ENCODE data around the gene ERP27. TPM values are rescaled to one million over a fixed set of nuclear protein-coding genes. Genes with fewer than 3 reads are reported as not detected.

Gene ERP27
- total RNA-seq, 1 donor from 2014 or later: 58.1 TPM

DNA sequence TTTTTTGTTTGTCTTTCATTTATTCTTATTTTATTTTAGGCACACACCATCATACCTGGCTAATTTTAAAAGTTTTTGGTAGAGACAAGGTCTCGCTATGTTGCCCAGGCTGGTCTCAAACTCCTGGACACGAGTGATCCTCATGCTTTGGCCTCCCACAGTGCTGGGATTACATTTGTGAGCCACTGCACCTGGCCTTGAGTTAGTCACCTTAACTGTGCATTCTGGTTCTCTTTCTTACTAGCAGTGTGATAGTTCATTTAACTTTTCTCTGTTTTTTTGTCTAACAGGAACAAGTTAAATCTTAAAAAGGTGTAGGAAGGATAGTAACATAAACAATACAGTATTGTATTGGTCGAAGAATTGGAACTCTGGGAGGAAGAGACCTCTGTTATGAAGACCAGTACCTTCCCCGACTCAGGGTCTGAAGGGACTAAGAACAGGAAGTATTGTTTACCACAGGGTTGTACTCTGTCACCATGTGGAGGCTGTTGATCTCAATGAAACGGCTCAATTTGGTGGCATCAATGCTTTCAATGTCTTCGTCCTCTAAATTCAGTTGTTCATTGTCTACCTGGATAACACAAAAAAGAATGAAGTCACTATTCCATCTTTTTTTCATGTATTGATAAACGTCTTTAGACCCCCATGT is 17.7 kb downstream of the ERP27 start:
- no peaks in the 10 kb centered on the region for H3K9me3 Mint-ChIP-seq
- peaks cover 43% of the 10 kb centered on the region for H3K36me3 Mint-ChIP-seq
- TF ChIP-seq, protein P1, sequence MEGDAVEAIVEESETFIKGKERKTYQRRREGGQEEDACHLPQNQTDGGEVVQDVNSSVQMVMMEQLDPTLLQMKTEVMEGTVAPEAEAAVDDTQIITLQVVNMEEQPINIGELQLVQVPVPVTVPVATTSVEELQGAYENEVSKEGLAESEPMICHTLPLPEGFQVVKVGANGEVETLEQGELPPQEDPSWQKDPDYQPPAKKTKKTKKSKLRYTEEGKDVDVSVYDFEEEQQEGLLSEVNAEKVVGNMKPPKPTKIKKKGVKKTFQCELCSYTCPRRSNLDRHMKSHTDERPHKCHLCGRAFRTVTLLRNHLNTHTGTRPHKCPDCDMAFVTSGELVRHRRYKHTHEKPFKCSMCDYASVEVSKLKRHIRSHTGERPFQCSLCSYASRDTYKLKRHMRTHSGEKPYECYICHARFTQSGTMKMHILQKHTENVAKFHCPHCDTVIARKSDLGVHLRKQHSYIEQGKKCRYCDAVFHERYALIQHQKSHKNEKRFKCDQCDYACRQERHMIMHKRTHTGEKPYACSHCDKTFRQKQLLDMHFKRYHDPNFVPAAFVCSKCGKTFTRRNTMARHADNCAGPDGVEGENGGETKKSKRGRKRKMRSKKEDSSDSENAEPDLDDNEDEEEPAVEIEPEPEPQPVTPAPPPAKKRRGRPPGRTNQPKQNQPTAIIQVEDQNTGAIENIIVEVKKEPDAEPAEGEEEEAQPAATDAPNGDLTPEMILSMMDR (IDR thresholded peaks at IDR 0.05; ENCODE audit: unreplicated experiment): no peak
- peaks cover 3% of the 10 kb centered on the region for H3K4me1 Mint-ChIP-seq
- H3K27me3 Mint-ChIP-seq (ENCODE audit: low read depth): no peaks in the 10 kb centered on the region
- no peak for DNase-seq (ENCODE audit: low spot score in 2 of 2, unreplicated experiment in 2 of 2)
- H3K4me3 Mint-ChIP-seq: no peak overlapping the region
- no peak overlapping the region for H3K27ac Mint-ChIP-seq

DNA sequence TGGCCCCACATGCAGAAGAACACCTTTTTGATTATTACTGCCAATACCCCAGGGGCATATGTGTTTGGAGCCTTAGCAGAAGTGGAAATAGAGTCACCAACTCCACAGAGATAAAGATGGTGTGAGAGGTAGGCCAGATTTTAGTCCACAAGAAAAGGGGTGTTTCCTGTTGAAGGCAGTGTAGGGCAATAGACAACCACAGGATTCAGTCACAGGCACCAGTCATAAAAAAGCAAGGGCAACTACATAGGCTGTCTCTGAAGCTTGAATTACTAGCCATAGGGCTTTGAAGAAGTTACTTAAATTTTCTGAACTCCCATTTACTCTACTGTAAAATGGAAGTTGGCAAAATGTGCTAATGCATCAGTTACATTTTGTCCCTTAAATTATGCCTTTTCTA is 18.9 kb downstream of the ERP27 start:
- DNase-seq (ENCODE audit: low spot score in 2 of 2, unreplicated experiment in 2 of 2): no peak
- Mint-ChIP-seq H3K4me1 (peaks cover 8% of the 10 kb centered on the region), H3K27me3 (ENCODE audit: low read depth) (no peaks in the 10 kb centered on the region), H3K9me3 (no peaks in the 10 kb centered on the region), H3K36me3 (peaks cover 46% of the 10 kb centered on the region), H3K27ac (no peak overlapping the region), H3K4me3 (no peak overlapping the region)
- TF ChIP-seq, protein P1 (IDR thresholded peaks at IDR 0.05; ENCODE audit: unreplicated experiment): no peak

DNA sequence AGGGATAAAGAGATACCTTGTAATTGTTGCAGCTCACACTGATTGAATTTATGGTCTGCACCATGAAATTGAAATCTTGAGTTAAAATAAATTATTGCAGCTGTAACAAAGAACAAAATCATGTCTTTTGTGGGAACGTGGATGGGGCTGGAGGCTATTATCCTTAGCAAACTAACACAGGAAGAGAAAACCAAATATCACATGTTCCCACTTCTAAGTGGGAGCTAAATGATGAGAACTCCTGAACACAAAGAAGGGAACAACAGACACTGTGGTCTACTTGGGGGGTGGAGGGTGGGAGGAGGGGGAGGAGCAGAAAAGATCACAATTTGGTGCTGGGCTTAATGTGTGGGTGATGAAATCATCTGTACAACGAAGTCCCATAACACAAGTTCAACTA is 22.6 kb downstream of the ERP27 start:
- peaks cover 11% of the 10 kb centered on the region for H3K4me1 Mint-ChIP-seq
- H3K9me3 Mint-ChIP-seq: peaks cover 4% of the 10 kb centered on the region
- DNase-seq (ENCODE audit: low spot score in 2 of 2, unreplicated experiment in 2 of 2): no peak
- TF ChIP-seq, protein P1 (IDR thresholded peaks at IDR 0.05; ENCODE audit: unreplicated experiment): no peak
- H3K4me3 Mint-ChIP-seq: no peak overlapping the region
- no peaks in the 10 kb centered on the region for H3K27me3 Mint-ChIP-seq (ENCODE audit: low read depth)
- peak overlapping the region; percentile 3 for H3K27ac Mint-ChIP-seq
- H3K36me3 Mint-ChIP-seq: peaks cover 50% of the 10 kb centered on the region

DNA sequence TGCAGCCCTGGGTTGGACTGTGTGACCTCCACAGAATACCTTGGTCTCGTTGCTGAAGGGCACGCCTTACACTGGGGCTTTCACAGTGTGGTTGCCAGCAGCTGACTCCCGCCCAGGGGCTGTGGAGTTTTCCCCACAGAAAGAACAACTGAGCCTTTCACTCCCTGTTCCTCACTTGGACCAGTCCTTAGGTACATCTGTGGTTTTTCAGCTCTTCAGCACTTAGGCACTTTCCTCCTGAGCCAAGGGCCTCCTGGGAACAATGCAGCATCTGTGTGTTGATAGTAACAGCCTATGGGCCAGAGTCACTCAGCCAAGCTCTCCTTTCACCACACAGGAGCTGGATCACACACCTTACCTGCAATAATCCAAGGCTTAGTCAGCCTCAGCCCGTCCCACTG is 25.0 kb downstream of the ERP27 start:
- Mint-ChIP-seq H3K36me3 (peaks cover 52% of the 10 kb centered on the region), H3K4me1 (peaks cover 12% of the 10 kb centered on the region), H3K9me3 (peaks cover 6% of the 10 kb centered on the region), H3K4me3 (no peak overlapping the region), H3K27ac (no peak overlapping the region), H3K27me3 (ENCODE audit: low read depth) (no peaks in the 10 kb centered on the region)
- DNase-seq (ENCODE audit: low spot score in 2 of 2, unreplicated experiment in 2 of 2): no peak
- TF ChIP-seq, protein P1 (IDR thresholded peaks at IDR 0.05; ENCODE audit: unreplicated experiment): no peak

DNA sequence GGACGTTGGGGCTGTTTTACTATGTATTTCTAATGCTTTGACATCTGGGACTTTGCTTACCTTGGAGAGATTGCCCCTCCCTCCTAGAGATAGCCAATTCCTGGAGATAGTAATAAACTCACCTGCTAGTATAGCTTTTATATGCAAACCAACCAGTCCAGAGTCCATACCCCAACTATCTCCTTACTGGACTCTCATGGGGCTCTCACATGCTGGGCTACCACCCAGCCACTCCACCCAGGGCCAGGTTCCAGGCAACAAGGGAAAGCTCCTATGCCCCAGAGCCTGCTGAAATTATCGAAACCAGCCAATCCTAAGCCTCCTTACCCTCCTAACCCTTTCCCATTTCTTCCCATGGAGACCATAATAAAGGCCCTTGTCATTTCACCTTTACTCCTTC is 27.2 kb downstream of the ERP27 start:
- H3K9me3 Mint-ChIP-seq: peaks cover 8% of the 10 kb centered on the region
- no peak overlapping the region for H3K27ac Mint-ChIP-seq
- DNase-seq (ENCODE audit: low spot score in 2 of 2, unreplicated experiment in 2 of 2): no peak
- TF ChIP-seq, protein P1 (IDR thresholded peaks at IDR 0.05; ENCODE audit: unreplicated experiment): no peak
- H3K27me3 Mint-ChIP-seq (ENCODE audit: low read depth): no peaks in the 10 kb centered on the region
- no peak overlapping the region for H3K4me3 Mint-ChIP-seq
- peaks cover 14% of the 10 kb centered on the region for H3K4me1 Mint-ChIP-seq
- peaks cover 44% of the 10 kb centered on the region for H3K36me3 Mint-ChIP-seq

Measured in mesothelial cell of epicardium (in vitro differentiated cells).